Astrocyte of the hippocampus (primary cell): ENCODE measurements around the gene ARHGEF4.
"Not testable (repeated sequence)": the region's sequence is repeated elsewhere in the genome, so short reads cannot be mapped to it uniquely, and the experiment has no call there.

Experiments
- DNase-seq: peaks from one replicate; pipeline ENCODE4 v3.0.0; 2011; ENCODE audit warnings: low read depth, low spot score

ARHGEF4 gene

GRCh38 chr2:130882111-130882690 is 45.5 kb downstream of the ARHGEF4 start:
- DNase-seq = no peak

- DNase-seq = no peak
Measured at GRCh38 chr2:130882991-130883390, 46.3 kb downstream of the ARHGEF4 start.

- DNase-seq = no peak
Measured at GRCh38 chr2:130883496-130883895, 46.8 kb downstream of the ARHGEF4 start.

GRCh38 chr2:130884013-130884412 is 47.3 kb downstream of the ARHGEF4 start:
- no peak for DNase-seq

GRCh38 chr2:130884503-130884902 is 47.8 kb downstream of the ARHGEF4 start:
- no peak for DNase-seq

- no peak for DNase-seq
Measured at GRCh38 chr2:130887643-130888042, 50.9 kb downstream of the ARHGEF4 start.

GRCh38 chr2:130890941-130891669 is 54.4 kb downstream of the ARHGEF4 start:
- no peak for DNase-seq

- no peak for DNase-seq
Measured at GRCh38 chr2:130891966-130892365, 55.3 kb downstream of the ARHGEF4 start.

- no peak for DNase-seq
Measured at GRCh38 chr2:130892793-130893785, 56.4 kb downstream of the ARHGEF4 start.

- no peak for DNase-seq
Measured at GRCh38 chr2:130894326-130894942, 57.7 kb downstream of the ARHGEF4 start.

- no peak for DNase-seq
Measured at GRCh38 chr2:130896813-130897212, 60.1 kb downstream of the ARHGEF4 start.

- no peak for DNase-seq
Measured at GRCh38 chr2:130898553-130898952, 61.8 kb downstream of the ARHGEF4 start.

GRCh38 chr2:130899306-130899705 is 62.6 kb downstream of the ARHGEF4 start:
- no peak for DNase-seq

GRCh38 chr2:130901061-130901460 is 64.3 kb downstream of the ARHGEF4 start:
- DNase-seq = no peak

- DNase-seq = not testable (repeated sequence)
Measured at GRCh38 chr2:130901626-130902025, 64.9 kb downstream of the ARHGEF4 start.

GRCh38 chr2:130908832-130909231 is 72.1 kb downstream of the ARHGEF4 start:
- no peak for DNase-seq

- no peak for DNase-seq
Measured at GRCh38 chr2:130910931-130911330, 74.2 kb downstream of the ARHGEF4 start.

- DNase-seq = no peak
Measured at GRCh38 chr2:130911482-130911881, 74.8 kb downstream of the ARHGEF4 start.

- no peak for DNase-seq
Measured at GRCh38 chr2:130911996-130912395, 75.3 kb downstream of the ARHGEF4 start.

GRCh38 chr2:130912471-130912870 is 75.8 kb downstream of the ARHGEF4 start:
- DNase-seq = no peak

- DNase-seq = no peak
Measured at GRCh38 chr2:130913891-130914290, 77.2 kb downstream of the ARHGEF4 start.

GRCh38 chr2:130915149-130915548 is 78.4 kb downstream of the ARHGEF4 start:
- no peak for DNase-seq
